NCI-H128 (cell line): Measurements from ENCODE around the gene CPXM2.

Experiments
- DNase-seq: peaks from one replicate; lab custom pipeline; 2025; ENCODE audit not compliant: unreplicated experiment; lab: John Stamatoyannopoulos, UW

Gene CPXM2

DNA sequence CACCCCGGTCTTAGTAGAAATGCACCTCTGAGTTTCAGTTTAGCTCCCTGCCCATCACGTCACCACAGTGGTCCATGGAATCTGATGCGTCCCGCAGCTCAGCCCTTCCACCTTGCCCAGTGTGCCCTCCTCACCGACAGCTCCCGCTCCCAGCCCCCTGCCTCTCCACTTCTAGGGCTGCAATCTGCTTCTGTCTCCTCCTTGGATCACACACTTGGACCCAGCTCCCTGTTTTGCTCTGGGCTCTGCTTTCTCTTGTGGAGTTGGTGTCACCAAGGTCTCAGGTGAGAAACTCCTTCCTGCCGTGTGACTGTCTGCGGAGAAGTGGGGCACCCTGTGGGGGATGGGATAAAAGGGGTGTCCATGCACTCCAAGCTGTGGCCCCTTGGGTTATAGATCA is 187.5 kb downstream of the CPXM2 start:
- no peak for DNase-seq

- no peak for DNase-seq
These were observed 188.3 kb downstream of the CPXM2 start for GRCh38 chr10:123703195-123703790.
